DOHH2 (cell line): Measurements from ENCODE around the gene H2AZ1.

Experiments
- H3F3A ChIP-seq: fragments of 200-600 bp; sonication (generic), shearing (Covaris generic); 2 replicates; pipeline ENCODE4 v1.6.0; 2016; ENCODE audit warnings: antibody characterized with exemption, mild to moderate bottlenecking; ENCODE audit not compliant: control insufficient read depth, insufficient read depth
- H3K27ac ChIP-seq: fragments of 200-600 bp; sonication (generic); 2 replicates; pipeline ENCODE4 v1.5.1; 2014; ENCODE audit warnings: low read depth, mild to moderate bottlenecking, low read length, moderate library complexity
- H3K27me3 ChIP-seq: fragments of 200-600 bp; sonication (generic); 2 replicates; pipeline ENCODE4 v1.6.1; 2014; ENCODE audit warnings: mild to moderate bottlenecking, low read length, mixed read lengths; ENCODE audit not compliant: control insufficient read depth
- H3K36me3 ChIP-seq: fragments of 200-600 bp; sonication (generic); 2 replicates; pipeline ENCODE4 v1.6.1; 2014; ENCODE audit warnings: mild to moderate bottlenecking, low read length, moderate library complexity, mixed read lengths; ENCODE audit not compliant: control insufficient read depth
- H3K4me1 ChIP-seq: fragments of 200-600 bp; sonication (generic); 2 replicates; pipeline ENCODE4 v1.6.1; 2014; ENCODE audit warnings: mild to moderate bottlenecking, low read length, mixed read lengths; ENCODE audit not compliant: control insufficient read depth
- H3K4me2 ChIP-seq: fragments of 200-600 bp; sonication (generic); 2 replicates; pipeline ENCODE4 v1.6.0; 2014; ENCODE audit warnings: mild to moderate bottlenecking, low read length, moderate library complexity
- H3K4me3 ChIP-seq: fragments of 200-600 bp; sonication (generic); 2 replicates; pipeline ENCODE4 v1.5.1; 2014; ENCODE audit warnings: mild to moderate bottlenecking, low read length, mixed read lengths
- H3K79me2 ChIP-seq: fragments of 200-600 bp; sonication (generic); 2 replicates; pipeline ENCODE4 v1.6.1; 2014; ENCODE audit warnings: mild to moderate bottlenecking, low read length, mixed read lengths; ENCODE audit not compliant: control insufficient read depth
- H3K9me2 ChIP-seq: fragments of 200-600 bp; sonication (generic); replicated peaks from 2 replicates; pipeline ENCODE4 v1.6.1; 2014; ENCODE audit warnings: mild to moderate bottlenecking, low read length, mixed read lengths; ENCODE audit not compliant: control insufficient read depth
- H3K9me3 ChIP-seq: fragments of 200-600 bp; sonication (generic); 2 replicates; pipeline ENCODE4 v1.6.1; 2014; ENCODE audit warnings: antibody characterized with exemption, low read length, mixed read lengths; ENCODE audit not compliant: control insufficient read depth, insufficient read depth
- H4K20me1 ChIP-seq: fragments of 200-600 bp; sonication (generic); 2 replicates; pipeline ENCODE4 v1.6.0; 2014; ENCODE audit warnings: low read depth, mild to moderate bottlenecking, antibody characterized with exemption, low read length, moderate library complexity; ENCODE audit not compliant: control insufficient read depth, insufficient read depth
- EZH2phosphoT487 ChIP-seq: fragments of 200-600 bp; sonication (generic); IDR thresholded peaks from 2 replicates; pipeline ENCODE4 v1.6.1; 2017; ENCODE audit warnings: borderline replicate concordance, mild to moderate bottlenecking, antibody characterized with exemption, low read length, moderate library complexity, mixed read lengths
- TF ChIP-seq, protein P1 (sequence below): fragments of 200-600 bp; sonication (generic); IDR thresholded peaks from one replicate; pipeline ENCODE4 v1.5.1; 2014; ENCODE audit warnings: antibody characterized with exemption, mild to moderate bottlenecking, low read depth, low read length; ENCODE audit not compliant: poor library complexity, severe bottlenecking

The H2AZ1 gene

DNA sequence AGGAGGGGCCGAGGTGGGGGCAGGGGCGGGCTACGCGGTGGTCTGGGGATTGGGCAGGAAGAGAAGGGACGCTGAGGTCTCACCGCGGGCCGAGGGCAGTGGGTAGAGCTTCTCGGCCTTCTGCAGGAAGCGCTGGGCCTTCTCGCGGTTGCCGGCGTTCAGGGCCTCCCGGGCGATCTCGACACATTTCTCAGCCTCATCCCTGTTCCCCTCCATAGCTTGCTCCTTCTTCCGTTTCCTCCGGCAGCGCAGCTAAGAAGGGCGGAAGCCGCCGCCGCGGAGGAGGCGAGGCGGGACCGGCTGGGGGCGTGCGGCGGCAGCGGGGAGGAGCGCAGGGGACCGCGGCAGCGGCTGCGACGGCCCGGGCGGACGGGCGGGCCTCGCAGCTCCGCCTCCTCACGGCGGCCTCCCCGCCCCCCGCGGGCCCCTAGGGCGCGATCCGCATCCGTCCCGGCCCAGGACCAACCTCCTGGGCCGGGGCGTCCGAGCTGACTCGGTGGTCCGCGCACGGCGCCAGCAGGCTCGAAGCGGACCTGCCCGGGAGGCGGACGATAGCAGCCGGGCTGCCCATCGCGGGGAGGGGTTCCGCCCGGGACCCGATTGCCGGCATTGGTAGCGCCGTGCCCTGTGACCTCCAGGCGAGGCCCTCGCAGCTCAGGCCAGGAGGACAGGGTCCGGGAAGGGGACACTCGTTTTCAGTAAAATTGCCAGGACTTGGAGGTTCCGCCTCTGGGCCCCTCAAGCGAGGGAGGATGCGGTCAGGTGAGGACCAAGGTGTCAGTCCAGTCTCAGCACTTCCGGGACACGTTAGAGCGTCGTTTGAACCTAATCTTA is 3.5 kb downstream of the H2AZ1 start, which contains the start of gene DNAJB14:
Gene DNAJB14 (minus strand): TSS at position 263 of the 834 bp plus-strand sequence. CDS start 47 bp downstream, at position 216.
- no peaks in the 10 kb centered on the region for H3K27me3 ChIP-seq
- H3K36me3 ChIP-seq = peaks cover 77% of the 10 kb centered on the region
- peaks cover 55% of the 10 kb centered on the region for H3K4me1 ChIP-seq
- peaks cover 27% of the 10 kb centered on the region for H3F3A ChIP-seq
- H3K9me3 ChIP-seq = peaks cover 3% of the 10 kb centered on the region; the same call in 1 of the 2 replicates
- TF ChIP-seq, protein P1, sequence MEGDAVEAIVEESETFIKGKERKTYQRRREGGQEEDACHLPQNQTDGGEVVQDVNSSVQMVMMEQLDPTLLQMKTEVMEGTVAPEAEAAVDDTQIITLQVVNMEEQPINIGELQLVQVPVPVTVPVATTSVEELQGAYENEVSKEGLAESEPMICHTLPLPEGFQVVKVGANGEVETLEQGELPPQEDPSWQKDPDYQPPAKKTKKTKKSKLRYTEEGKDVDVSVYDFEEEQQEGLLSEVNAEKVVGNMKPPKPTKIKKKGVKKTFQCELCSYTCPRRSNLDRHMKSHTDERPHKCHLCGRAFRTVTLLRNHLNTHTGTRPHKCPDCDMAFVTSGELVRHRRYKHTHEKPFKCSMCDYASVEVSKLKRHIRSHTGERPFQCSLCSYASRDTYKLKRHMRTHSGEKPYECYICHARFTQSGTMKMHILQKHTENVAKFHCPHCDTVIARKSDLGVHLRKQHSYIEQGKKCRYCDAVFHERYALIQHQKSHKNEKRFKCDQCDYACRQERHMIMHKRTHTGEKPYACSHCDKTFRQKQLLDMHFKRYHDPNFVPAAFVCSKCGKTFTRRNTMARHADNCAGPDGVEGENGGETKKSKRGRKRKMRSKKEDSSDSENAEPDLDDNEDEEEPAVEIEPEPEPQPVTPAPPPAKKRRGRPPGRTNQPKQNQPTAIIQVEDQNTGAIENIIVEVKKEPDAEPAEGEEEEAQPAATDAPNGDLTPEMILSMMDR = no peak
- TF ChIP-seq EZH2phosphoT487 = no peak
- H3K4me2 ChIP-seq = peak within 1 kb of the TSS; percentile 78
- peak within 1 kb of the TSS; percentile 96 for H3K4me3 ChIP-seq
- H3K79me2 ChIP-seq = peaks cover 85% of the 10 kb centered on the region
- no peaks in the 10 kb centered on the region for H3K9me2 ChIP-seq
- H3K27ac ChIP-seq = peak within 1 kb of the TSS; percentile 91
- H4K20me1 ChIP-seq = peaks cover 14% of the 10 kb centered on the region; the same call in 1 of the 2 replicates

DNA sequence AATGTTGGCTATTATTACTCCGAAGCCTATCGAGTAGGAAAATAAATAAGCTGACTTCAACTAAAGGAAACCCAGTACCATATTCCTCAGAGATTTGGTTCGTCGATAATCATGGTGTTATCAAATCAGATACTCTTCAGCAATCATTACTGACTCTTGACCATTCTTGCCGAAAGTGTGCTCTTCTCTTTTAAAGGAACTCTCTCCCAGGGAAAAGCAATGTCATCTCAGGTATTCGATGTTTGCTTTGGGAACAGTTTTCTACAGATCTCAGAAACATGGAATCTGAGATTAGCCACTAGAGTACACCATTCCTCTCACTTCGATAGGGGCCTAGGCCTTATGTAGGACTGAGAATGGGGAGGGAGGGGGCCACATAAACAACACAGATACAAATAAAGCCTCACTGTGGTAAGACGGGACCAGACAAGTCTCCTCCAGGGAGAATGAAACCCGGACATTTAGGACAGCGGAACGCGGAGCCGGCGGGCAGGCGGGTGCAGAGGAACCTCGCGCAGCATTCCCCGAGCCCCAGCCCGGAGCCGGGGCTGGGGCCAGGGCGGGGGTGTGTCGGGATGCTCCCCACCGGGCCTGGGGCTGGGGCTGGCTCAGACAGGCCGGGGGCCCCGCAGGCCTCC is 4.2 kb downstream of the H2AZ1 start:
- Histone ChIP-seq H3K27me3 (no peaks in the 10 kb centered on the region), H3K4me2 (peak overlapping the region; percentile 78), H3F3A (peaks cover 27% of the 10 kb centered on the region)

DNA sequence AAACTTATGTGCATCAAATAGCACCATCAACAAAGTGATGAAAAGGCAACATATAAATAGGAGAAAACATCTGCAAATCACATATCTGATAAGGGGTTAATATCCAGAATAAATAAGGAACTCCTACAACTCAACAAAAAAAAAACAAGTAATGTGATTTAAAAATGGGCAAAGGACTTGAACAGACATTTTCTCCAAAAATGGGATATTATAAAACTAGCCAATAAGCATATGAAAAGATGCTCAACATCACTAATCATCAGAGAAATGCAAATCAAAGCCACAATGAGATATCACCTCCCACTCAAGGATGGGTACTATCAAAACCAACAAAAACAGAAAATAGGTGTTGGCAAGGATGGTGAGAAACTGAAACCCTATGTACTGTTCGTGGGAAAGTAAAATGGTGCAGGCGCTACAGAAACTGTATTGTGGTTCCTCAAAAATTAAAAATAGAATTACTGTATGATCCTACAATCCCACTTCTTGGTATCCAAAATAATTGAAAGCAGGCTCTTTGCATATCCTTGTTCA is 6.1 kb downstream of the H2AZ1 start:
- no peaks in the 10 kb centered on the region for H3K27me3 ChIP-seq
- peaks cover 79% of the 10 kb centered on the region for H3K36me3 ChIP-seq
- H3K9me2 ChIP-seq = no peaks in the 10 kb centered on the region
- H3K79me2 ChIP-seq = peaks cover 88% of the 10 kb centered on the region
- H3K27ac ChIP-seq = no peak overlapping the region
- TF ChIP-seq, protein P1 = no peak
- no peak for TF ChIP-seq EZH2phosphoT487
- peaks cover 25% of the 10 kb centered on the region for H3F3A ChIP-seq
- H3K9me3 ChIP-seq = peaks cover 3% of the 10 kb centered on the region; the same call in 1 of the 2 replicates
- peaks cover 14% of the 10 kb centered on the region; the same call in 1 of the 2 replicates for H4K20me1 ChIP-seq
- peaks cover 48% of the 10 kb centered on the region for H3K4me1 ChIP-seq
- peak overlapping the region; percentile 34 for H3K4me3 ChIP-seq
- peak overlapping the region; percentile 78 for H3K4me2 ChIP-seq

More for the DNA sequence above, 4.2 kb downstream of the H2AZ1 start:
- Histone ChIP-seq H3K4me3 (peak overlapping the region; percentile 96), H3K27ac (peak overlapping the region; percentile 91), H3K4me1 (peaks cover 48% of the 10 kb centered on the region), H3K9me2 (no peaks in the 10 kb centered on the region), H3K36me3 (peaks cover 83% of the 10 kb centered on the region), H3K9me3 (peaks cover 3% of the 10 kb centered on the region; the same call in 1 of the 2 replicates), H3K79me2 (peaks cover 85% of the 10 kb centered on the region), H4K20me1 (peaks cover 14% of the 10 kb centered on the region; the same call in 1 of the 2 replicates)
- no peak for TF ChIP-seq EZH2phosphoT487
- TF ChIP-seq, protein P1 = no peak
